NCI-H526 (cell line): ENCODE results near the gene DEDD2.
A peak's percentile ranks its signal among the peaks of the same experiment; 100 is the strongest.

ENCODE experiments used
- DNase-seq, 2 experiments: peaks; one replicate each; lab custom pipeline; 2025; lab: John Stamatoyannopoulos, UW

The DEDD2 gene

DNA sequence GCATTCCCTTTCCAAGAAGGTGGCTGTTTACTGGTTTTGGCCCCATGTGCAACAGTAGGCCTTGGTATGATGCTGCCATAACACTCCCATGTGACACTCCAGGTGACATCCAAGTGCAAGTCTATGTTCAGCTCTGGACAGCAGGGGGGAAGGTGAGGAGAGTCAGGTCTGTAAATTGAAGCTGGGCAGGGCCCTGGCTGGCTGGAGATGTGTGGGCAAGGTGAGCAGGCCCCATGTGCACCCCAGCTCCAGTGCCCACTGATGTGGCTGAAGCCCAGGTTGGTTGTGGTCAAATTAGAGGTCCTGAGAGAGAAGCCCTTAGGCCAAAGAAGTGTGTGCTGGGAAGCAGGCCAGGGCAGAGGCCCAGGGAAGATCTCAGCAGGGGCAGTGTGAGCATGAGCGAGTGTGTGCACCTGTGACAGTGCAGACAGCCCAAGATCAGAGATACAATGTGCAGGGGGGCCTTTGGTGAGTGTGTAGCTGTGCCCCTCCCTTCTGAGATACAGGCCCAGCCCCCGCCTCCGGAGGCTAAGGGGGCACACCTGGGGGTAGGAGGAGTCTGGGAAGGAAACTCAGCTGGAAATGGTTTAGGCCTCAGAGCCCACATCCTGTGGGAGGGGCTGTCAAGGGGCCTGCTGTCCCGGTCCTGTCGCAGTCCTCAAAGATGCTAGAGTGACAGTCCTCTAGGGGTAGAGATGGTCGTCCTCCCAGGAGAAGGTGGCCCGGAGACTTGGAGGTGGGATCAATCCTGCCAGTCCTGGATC, 18.6 kb downstream of the DEDD2 start:
- no peak for DNase-seq

DNA sequence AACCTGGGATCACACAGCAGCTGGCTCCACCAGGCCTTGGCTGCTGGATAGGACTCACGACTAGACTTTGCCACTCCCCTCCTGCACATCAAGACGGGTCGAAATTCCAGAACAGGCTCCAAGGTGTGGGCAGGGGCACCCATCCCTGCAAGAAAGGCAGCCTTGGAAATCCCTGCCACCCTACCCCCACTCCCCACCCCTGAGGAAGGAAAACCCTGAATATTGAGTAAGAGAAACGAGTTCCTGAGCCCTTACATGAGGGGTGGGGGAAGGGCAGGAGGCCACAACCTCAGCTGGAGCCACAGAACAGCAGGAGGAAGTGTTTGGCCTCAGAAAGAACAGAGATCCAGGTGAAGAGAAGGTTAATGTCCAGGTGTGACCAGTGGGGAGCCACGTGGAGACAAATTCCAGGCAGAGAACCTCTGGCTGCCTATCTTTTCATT, 20.1 kb downstream of the DEDD2 start:
- no peak for DNase-seq

DNA sequence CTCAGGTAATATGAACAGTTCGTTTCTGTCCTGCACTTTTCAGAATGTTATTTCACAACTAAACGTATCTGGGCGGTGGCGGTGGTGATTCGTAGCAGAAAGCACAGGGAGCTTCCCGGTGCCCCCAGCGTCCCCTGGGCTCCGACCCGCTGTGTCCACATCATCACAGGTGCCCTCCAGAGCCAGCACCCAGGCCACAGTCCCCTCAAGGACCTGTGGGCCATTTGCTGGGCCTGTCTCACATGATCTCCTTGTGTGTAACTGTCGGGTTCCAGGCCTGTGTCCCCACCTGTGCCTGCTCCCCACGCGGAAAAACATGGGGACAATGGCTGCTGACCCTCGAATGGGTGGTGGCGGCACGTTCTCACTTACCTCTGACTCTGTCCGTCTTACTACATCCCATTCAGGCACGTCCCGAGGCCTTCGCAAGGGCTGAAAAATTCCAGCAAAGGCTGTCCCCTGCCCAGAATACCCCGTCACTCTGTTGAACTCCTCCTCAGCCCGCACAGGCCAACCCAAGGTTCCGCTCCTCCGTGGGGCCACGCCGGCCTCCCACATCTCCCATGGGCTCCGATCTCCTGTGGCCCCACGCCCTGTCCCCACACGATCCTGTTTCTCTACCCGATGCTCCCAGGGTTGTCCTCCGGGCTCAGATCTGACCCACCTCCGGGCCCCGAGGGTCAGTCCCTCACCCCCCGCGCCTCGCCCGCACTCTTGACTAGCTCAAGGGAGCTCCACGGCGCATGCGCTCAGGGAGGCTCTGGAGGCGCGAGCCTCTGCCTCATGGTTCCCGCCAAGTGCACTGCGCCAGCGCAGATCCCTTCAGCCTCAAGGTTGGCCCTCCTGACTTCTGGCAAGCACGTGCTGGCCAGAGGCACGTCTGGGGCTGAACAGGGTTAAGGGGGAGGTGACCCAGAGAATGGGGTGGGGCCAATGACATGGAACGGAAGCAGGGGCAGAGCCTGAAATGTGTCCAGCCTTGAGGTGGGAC, 21.2 kb downstream of the DEDD2 start:
- DNase-seq: no peak

DNA sequence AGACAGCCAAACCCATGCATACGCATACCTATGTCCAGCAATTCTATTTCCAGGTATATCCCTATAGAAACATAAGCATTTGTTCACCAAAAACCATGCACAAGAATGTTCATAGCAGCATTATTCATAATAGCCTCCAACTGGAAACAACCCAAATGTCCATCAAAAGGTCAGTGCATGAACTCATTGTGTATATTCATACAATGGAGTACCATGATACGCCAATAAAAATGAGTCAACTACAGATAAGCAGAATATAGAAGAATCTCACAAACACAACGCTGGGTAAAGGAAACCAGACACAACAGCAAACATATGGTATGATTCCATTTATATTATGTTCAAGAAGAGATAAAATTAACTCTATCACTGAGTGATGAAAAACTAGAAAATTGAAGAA, 23.8 kb downstream of the DEDD2 start:
- DNase-seq: no peak

DNA sequence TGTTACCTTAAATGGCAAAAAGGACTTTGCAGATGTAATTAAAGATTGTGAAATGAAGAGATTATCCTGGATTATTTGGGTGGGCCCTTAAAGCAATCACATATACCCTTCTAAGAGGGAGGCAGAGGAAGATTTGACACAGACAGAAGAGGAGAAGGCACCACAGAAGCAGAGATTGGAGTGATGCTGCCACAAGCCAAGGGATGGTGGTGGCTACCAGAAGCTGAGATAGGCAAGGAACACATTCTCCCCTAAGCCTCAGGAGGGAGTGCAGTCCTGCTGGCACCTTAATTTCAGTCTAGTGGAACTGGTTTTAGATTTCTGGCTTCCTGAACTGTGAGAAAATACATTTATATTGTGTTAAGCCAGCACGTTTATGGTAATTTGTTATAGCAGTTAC, 24.2 kb downstream of the DEDD2 start:
- DNase-seq: no peak

DNA sequence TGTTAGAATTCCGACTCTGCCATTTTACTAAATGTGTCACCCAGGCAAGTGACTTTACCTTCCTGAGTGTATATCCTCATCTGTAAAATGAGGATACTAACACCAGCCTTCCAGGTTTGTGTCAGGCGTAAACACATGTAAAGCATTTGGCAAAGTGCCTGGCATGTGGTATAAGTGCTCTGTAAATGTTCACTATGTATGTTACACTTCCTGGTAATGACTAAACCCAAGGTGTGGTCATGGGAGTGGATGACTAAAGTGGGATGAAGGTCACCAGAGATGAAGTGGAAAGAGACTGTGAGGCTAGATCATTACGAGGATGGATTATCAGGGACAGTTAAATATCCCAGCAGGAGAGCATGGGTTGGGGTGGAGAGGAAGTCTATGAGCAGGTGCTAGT, 25.6 kb downstream of the DEDD2 start:
- DNase-seq: peak in 1 of 2 experiments; percentile 49

DNA sequence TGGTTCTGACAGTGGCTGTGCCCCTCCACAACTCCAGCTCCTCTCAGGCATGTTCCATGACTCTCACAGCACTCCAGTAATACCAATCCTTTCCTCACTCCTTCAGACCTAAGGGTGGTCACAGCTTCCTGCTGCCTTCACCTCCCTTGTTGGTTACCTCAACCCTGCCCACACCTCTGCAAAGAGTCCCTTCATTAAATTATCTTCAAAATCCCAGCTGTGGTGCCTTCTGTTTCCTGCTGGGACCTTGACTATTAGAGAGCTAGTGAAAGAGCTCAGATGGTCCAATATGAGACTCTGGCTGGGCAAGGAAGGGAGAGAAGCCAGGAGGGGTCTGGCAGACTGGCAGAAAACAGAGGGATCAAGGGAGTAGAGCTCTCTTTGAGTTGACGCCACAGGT, 26.1 kb downstream of the DEDD2 start:
- DNase-seq: no peak

DNA sequence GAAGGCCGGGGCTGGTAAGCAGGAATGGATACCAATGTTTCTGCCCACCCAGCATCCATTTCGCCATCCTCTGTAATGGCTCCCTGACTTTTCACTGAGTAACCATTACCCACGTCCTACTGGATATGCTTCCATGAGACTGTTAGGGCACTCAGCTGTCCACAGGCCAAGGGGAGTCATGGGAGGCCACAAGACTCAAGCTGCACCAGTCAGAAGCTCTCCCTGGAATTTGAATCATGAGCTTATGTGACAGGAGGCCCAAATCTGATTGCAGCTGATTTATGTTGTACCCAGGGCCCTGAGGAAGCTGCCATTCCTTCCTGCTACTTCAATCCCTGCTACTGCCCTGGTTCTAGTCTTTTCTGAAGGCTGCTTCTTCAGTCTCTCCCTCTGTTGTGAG, 28.3 kb downstream of the DEDD2 start:
- DNase-seq: no peak

DNA sequence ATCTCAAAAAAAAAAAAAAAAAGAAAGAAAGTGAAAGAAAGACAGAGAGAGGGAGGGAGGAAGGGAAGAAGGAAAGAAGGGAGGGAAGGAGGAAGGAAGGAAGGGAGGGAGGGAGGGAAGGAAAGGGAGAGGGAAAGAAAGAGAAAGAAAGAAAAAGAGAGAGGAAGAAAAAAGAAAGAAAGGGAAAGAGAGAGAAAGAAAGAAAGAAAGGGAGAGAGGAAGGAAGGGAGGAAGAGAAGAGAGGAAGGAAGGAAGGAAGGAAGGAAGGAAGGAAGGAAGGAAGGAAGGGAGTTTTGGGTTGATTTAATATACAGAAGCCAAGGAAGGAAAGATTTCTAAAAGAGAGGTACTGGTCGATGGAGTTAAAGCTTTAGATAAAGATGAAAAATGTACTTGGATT, 28.8 kb downstream of the DEDD2 start:
- DNase-seq: no peak

DNA sequence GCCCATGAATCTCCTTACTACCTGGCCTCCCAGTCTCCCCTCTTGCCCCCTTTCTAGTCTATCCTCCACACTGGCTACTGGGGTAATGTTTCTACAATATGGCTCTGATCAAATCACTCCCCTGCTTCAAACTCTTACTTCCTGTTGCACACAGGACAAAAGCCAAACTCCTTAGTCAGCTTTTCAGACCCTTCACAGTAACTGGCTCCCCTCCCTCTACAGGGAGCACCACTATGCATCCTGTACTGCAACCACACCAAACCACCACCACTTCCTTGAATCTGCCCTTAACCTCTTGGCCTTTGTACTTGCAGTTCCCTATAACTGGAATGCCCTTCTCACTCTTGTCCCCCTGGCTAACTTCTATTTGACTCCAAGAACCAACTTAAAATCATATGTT, 32.2 kb downstream of the DEDD2 start:
- no peak for DNase-seq

DNA sequence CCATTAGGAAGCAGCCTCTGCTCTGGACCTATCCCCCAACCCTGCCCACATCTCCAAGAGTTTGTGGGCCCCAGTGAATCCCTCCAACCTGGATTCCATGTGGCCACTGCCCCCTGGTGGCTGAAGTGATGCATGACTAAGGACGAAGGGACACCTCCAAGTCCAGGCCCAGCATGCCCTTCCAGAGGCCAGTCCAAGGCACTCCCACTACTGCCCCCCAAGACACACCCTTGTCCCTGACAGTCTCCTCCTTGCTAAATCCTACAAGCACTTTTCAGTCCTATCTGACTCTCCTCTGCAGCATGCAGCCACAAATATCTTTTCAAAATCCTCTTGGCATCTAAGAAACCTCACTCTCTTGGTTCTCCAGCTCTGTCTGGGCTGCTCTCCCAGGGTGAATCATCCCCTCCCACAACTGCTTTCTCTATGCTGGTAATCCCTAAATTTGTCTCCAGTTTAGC, 33.0 kb downstream of the DEDD2 start:
- DNase-seq: peak; percentile 70 to 91

DNA sequence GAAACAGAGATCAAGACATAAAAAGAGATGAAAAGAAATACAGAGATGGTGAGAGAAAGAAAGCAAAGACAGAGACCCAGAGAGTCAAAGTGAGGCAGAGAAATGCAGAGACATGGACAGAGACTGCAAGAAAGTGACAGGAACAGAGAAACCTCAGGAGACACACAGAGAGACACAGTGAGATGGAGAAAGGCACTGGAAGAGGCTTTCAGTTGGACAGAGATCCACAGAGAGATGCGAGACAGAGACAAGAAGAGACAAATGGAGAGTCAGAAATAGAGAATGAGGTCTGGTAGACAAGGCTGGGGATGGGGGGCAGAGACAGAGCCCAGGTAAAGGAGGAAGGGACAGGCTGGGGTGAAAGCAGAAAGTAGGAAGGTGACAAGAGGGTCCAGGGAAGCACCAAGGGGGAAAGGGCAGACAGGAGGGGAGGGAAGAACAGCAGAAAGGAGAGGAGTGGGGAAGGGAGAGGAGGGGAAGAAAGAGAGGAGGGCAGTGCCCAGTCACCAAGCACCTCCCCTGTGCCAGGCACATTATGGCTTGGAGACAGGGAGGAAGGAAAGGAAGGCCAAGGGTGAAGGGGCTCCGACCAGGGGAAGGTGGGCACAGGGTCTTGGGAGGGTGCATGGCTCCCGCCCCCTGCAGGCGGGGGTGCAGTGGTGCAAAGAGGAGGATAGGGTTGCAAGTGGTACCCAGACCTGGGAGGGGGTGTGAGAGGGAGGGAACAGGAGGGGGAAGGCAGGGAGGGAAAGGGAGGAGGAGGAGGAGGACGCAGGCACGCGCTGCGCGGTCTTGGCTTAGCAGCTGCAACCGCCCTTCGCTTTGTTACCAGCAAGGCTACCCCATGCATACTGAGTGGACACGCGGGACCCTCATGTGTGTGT, 38.4 kb downstream of the DEDD2 start:
- peak in 1 of 2 experiments; percentile 51 for DNase-seq

DNA sequence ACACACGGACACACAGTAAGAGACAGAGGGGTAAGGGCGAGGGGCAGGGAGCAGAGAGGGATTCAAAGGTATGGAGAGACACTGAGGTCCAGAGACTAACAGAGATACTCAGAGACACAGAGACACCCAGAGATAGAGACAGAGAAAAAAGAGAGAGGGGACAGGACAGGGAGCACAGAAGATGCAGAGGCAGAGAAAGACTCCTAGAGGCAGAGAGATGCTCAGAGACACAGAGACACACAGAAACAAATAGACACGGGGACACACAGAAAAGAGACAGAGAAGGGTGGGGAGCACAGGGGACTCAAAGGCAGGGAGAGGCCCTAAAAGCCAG, 39.8 kb downstream of the DEDD2 start:
- no peak for DNase-seq

DNA sequence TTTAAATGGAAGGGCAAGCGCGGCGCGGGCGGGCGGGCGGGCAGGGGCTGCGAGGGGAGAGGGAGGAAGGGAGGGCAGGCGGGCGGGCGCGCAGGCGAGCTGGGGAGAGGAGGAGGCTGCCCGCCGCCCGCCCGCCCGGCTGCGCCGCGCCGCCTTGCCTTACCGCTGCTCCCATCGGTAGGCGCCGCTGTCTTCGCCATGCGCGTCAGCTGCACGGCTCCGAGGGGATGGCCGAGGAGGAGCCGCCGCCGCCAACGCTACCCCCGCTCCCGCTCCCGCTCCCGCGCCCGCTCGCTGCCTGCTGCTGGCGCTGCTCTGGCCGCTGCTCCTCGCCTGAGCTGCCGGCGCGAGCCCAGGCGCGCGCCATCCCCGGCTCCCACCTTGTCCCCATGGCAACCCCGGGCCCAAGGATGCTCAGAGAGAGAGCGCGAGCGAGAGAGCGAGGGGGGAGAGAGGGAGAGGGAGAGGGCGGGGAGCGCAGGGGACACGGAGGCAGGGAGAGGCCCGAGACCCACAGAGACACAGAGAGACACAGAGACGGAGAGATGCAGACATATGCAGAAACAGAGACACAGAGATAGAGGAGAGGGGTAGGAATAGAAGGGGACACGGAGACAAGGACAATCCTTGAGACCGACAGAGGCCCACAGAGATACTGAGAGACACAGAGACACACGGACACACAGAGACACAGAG, 40.3 kb downstream of the DEDD2 start:
- DNase-seq: peak; percentile 82 to 96

DNA sequence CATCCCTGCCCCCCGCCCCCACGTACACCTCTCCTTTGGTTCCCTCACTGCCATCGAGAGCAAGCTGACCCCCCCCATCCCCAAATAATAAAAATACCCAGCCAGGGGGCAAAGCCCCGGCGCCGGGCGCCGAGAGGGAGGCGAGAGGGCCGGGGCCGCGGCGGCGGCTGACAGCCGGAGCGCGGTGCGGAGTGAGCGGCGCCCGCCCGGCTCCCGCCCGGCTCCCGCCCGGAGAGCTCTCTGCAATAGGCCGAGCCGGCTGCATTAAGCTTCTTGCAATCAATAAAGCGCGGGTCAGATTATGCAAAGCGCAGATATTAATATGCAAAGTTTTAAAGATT, 40.9 kb downstream of the DEDD2 start:
- DNase-seq: peak in 1 of 2 experiments; percentile 90

DNA sequence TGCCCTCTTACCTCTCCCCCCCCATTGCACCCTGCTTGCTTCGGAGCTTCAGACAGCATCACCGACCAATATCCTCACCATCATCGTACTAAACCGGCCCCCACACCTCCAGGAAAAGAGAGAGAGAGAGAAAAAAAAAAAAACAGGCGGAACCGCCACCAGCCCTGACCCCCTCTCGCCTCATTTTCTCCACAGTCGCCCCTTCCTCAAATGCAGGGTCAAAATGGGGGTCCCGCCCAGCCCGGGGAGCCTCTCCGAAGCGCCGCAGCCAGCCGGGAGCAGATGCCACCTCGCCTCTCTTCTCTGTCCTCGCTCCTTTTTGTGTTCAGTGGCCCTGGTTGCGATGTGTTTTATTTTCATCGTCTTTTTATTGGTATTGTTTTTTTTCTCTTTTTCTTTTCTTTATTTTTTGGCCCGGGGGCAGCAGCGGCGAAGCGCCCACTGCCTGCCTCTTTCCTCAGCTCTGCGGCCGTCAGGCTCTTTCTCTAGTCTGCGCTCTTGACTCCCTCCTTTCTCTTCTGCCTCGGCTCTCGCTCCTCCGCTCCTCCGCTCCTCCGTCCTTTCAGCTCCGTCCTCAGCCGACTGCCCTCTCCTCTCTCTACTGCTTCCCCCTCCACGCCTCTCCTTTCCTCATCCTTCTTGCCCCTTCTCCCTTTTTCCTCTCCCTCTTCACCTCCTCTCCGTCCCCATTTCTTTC, 41.4 kb downstream of the DEDD2 start:
- DNase-seq: peak; percentile 25 to 59

DNA sequence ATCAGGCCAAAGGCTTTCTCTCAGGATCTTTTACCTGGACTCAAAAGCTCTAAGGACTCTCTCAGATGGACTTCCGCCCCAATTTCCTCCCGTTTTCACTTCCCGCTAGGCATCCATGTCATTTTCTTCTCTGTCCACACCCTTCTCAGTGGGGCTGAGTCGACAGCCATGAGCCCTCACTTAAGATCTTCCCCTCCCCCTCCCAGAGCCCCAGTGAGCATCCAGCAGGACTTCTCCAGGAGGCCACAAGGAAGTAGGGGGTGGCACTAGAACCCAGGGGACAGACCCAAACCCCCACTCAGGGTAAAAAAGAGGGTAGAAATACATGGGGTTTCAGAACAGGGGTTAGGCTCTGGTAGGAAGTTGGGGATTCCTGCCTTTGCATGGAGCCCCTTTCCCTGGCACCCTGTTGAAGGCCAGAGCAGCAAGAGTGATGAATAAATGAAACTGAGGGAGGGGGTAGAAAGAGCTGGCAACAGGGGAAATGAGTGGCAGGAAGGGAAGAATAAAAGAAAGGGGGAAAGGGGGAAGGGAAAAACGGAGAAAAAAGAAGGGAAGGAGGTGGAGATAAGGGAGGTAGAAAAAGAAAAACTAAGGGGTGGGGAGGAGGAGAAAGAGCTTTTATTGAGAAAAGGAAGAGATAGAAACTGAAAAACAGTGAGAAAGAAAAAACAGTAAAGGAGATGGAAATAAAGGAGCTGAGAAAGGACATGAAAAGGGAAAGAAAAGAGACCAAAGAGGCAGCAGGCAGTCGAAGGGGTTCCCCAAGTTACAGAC, 42.3 kb downstream of the DEDD2 start:
- DNase-seq: no peak

DNA sequence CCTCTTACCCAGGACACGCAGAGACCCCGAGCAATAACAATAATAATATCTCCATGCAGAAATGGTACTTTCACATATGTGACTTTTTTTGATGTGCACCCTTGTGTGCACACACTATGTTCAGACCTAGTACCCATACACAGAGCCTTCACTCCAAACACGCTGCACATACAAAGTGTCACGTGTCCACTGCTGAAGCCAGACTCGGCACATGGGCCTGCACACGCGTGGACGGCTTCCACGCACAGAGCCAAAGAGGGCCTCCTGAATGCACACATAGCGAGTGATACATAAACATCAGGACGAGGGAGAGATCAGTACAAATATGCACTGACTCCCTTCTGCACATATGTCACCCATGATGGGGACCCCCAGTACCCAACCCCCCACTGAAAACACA, 43.3 kb downstream of the DEDD2 start:
- no peak for DNase-seq

DNA sequence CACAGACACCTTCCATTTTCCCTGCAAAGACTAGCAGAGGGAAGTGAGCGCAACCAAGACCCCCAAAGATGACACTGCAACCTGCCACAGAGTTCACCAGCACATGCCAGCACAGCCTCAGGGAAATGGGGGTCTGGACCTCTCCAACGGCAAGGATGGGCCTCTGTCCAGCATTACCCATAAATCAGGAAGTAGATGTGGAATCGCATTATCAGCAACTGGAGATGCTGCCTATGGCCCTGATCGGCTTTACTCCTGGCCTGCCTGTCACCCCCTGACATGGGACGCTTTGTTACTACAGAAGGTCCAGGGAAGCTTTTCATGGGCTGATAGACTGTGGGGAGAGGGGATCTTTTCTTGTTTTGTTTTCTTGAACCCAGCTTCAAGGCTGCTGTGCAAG, 43.8 kb downstream of the DEDD2 start:
- DNase-seq: no peak

DNA sequence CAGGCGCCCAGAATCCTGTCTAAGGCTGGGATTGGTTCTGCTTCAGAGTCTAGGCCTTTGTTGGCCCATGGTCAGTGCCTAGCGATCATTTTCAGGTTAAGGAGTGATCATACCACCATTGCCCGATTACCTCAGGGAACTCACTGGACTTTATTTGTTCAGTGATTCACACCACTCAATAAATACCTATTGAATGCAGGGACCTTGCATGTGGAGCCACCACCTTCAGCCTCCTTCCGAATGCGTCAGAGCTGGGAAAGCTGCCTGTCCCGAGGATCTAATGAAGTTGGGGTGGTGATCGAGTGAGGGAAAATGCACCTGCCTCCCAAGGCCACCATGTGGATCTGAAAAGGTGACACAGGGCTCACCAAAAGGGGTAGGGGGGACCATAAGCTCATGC, 45.2 kb downstream of the DEDD2 start:
- DNase-seq: no peak
